Endodermal cell (in vitro differentiated cells): ENCODE results near the gene TNS2. TPM values are rescaled to one million over a fixed set of nuclear protein-coding genes. Genes with fewer than 3 reads are reported as not detected.

ENCODE experiments used
- DNase-seq: peaks from one replicate; pipeline ENCODE4 v3.0.0-alpha.2; 2017
- H3K27ac ChIP-seq: 2 replicates; pipeline ENCODE4 v1.5.1; 2013; ENCODE audit warnings: mild to moderate bottlenecking, low read depth, low read length, moderate library complexity
- H3K27me3 ChIP-seq: 2 replicates; pipeline ENCODE4 v1.6.1; 2013; ENCODE audit warnings: mild to moderate bottlenecking, low read length, moderate library complexity; ENCODE audit not compliant: insufficient read depth, control insufficient read depth, poor library complexity, severe bottlenecking
- H3K36me3 ChIP-seq: 2 replicates; pipeline ENCODE4 v1.7.0; 2013; ENCODE audit warnings: mild to moderate bottlenecking, low read length, moderate library complexity; ENCODE audit not compliant: control insufficient read depth, insufficient read depth
- H3K4me1 ChIP-seq: one replicate; pipeline ENCODE4 v1.7.0; 2013; ENCODE audit warnings: low read length; ENCODE audit not compliant: control insufficient read depth, insufficient read depth
- H3K4me3 ChIP-seq: 2 replicates; pipeline ENCODE4 v1.5.1; 2013; ENCODE audit warnings: mild to moderate bottlenecking, low read length, moderate library complexity
- H3K9ac ChIP-seq: 2 replicates; pipeline ENCODE4 v1.6.1; 2013; ENCODE audit warnings: mild to moderate bottlenecking, low read length, moderate library complexity; ENCODE audit not compliant: poor library complexity, severe bottlenecking; ENCODE audit errors: extremely low read depth
- H3K9me3 ChIP-seq: 2 replicates; pipeline ENCODE4 v1.6.1; 2013; ENCODE audit warnings: mild to moderate bottlenecking, low read length, moderate library complexity; ENCODE audit not compliant: control insufficient read depth
- H3K27ac Mint-ChIP-seq: 2 replicates; pipeline ENCODE4 v1.8.0; 2020; ENCODE audit warnings: mixed read lengths
- H3K27me3 Mint-ChIP-seq: 2 replicates; pipeline ENCODE4 v1.8.0; 2021; ENCODE audit warnings: mild to moderate bottlenecking, mixed read lengths; ENCODE audit not compliant: insufficient read depth
- H3K36me3 Mint-ChIP-seq: 2 replicates; pipeline ENCODE4 v1.8.0; 2020; ENCODE audit warnings: low read depth, mixed read lengths
- H3K4me1 Mint-ChIP-seq: 2 replicates; pipeline ENCODE4 v1.8.0; 2020; ENCODE audit warnings: mixed read lengths
- H3K4me3 Mint-ChIP-seq: 2 replicates; pipeline ENCODE4 v1.8.0; 2020; ENCODE audit warnings: mild to moderate bottlenecking, moderate library complexity, mixed read lengths
- H3K9me3 Mint-ChIP-seq: 2 replicates; pipeline ENCODE4 v1.8.0; 2020; ENCODE audit warnings: mild to moderate bottlenecking, mixed read lengths
- WGBS, 2 experiments: methylation state at CpG; one replicate each; pipeline versions ENCODE4 v1.1.5 to v1.1.7; 2013; ENCODE audit warnings: missing lambda C conversion rate in 2 of 2, mixed read lengths in 1 of 2; ENCODE audit not compliant: insufficient coverage in 1 of 2, insufficient read length in 1 of 2; 5-methylcytosine and 5-hydroxymethylcytosine counted together
- total RNA-seq, 2 donors: library from RNA; stranded (reverse); fragmentation: NEBNext Ultra II Directional in 1 of 2; extraction: Animal tissue kit (Norgen Biotek cat#: 25700) in 1 of 2; gene quantifications; 2 replicates in 1 of 2; 3 replicates in 1 of 2; pipeline ENCODE4 v1.2.1, GENCODE V29; 2021
- TF ChIP-seq, protein P1 (sequence below): fragments of 200-600 bp; sonication (generic); conservative IDR thresholded peaks from 2 replicates; pipeline ENCODE4 v1.5.0; 2021; ENCODE audit warnings: antibody characterized with exemption, mild to moderate bottlenecking

TNS2 gene
- total RNA-seq, 2 donors from 2014 or later = 10.2 to 12.6 TPM

DNA sequence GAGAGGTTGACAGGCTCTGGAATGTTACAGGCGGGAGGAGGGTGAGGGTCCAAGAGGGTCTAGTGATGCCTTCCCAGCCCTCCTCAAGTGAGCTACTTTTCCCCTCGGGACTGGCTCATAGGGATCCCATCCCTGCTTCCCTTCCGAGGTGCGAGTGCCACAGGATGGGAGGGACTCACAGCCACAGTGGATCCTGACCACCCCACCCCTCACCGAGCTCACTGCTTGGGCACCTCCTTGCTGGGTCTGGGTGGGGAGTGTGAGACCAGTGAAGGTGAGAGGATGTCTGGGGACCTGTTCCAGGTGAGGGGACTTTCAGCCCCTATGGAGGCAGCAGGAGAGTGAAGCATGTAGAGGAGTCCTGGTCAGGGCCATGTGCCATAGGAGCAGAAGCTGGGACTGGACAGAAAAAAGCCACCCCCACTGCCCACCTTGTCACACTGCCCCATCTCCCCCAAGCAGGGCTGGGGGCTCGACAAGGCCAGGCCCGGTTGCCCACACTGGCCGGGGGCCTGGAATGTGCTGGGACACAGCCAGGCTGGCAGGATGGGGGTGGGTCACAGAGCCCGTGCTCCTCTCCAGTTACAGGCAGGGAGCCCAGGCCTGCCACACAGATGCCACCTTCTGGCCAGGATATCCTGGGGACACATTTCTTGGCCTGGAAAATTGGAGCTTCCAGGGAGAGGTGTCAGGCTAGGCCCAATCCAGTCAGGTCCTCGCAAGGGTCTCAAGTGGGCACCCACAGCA is 1.7 kb upstream of the TNS2 start:
- H3K36me3 ChIP-seq = peaks cover 9% of the 10 kb centered on the region
- no peaks in the 10 kb centered on the region for H3K9me3 ChIP-seq
- WGBS, 2 experiments = 41 to 50% methylated on average over 1 to 10 of the region's 10 CpGs
- Mint-ChIP-seq H3K27me3 (peaks cover 17% of the 10 kb centered on the region), H3K4me1 (peaks cover 53% of the 10 kb centered on the region), H3K4me3 (peak overlapping the region; percentile 44), H3K27ac (peak overlapping the region; percentile 89), H3K9me3 (no peaks in the 10 kb centered on the region), H3K36me3 (peaks cover 5% of the 10 kb centered on the region)
- no peaks in the 10 kb centered on the region for H3K27me3 ChIP-seq
- no peak overlapping the region for H3K9ac ChIP-seq
- peak; percentile 93 for DNase-seq
- peaks cover 39% of the 10 kb centered on the region for H3K4me1 ChIP-seq
- no peak overlapping the region for H3K4me3 ChIP-seq
- TF ChIP-seq, protein P1, sequence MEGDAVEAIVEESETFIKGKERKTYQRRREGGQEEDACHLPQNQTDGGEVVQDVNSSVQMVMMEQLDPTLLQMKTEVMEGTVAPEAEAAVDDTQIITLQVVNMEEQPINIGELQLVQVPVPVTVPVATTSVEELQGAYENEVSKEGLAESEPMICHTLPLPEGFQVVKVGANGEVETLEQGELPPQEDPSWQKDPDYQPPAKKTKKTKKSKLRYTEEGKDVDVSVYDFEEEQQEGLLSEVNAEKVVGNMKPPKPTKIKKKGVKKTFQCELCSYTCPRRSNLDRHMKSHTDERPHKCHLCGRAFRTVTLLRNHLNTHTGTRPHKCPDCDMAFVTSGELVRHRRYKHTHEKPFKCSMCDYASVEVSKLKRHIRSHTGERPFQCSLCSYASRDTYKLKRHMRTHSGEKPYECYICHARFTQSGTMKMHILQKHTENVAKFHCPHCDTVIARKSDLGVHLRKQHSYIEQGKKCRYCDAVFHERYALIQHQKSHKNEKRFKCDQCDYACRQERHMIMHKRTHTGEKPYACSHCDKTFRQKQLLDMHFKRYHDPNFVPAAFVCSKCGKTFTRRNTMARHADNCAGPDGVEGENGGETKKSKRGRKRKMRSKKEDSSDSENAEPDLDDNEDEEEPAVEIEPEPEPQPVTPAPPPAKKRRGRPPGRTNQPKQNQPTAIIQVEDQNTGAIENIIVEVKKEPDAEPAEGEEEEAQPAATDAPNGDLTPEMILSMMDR = peak; percentile 23
- H3K27ac ChIP-seq = peak overlapping the region; percentile 62

DNA sequence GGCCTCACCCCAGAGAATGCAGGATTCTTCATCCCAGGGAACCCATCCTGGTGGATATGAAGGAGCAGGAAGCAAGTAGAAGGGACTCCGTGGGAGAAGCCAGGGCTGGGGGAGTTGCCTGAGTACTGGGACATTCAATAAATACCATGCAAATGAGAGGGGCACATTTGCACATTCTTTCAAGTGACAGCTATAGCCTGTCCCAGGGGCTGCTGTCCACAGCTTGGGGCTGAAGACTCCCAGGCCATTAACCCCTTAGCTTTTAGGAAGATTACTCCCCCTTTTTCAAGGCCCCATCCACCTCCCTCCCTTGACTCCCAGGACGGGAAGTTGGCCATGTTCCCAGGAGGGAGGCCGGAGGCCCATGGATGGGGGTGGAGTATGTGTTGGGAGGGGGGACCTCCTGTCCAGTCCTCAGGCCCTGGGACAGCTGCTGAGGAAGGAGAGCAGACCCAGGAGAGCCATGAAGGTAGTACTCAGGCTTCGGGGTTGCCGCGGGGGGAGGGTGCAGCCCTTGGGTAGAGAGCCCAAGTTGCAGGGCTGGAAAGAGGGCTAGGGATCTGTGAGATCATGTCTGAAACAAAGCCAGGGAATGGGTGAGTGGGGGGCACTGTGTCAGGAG is 974 bp upstream of the TNS2 start:
- peak overlapping the region; percentile 62 for H3K27ac ChIP-seq
- WGBS, 2 experiments = 18 to 31% methylated on average over 4 to 6 of the region's 6 CpGs
- Mint-ChIP-seq H3K4me3 (peak overlapping the region; percentile 44), H3K9me3 (no peaks in the 10 kb centered on the region), H3K27ac (peak overlapping the region; percentile 84), H3K36me3 (peaks cover 5% of the 10 kb centered on the region), H3K4me1 (peaks cover 54% of the 10 kb centered on the region), H3K27me3 (peaks cover 17% of the 10 kb centered on the region)
- H3K27me3 ChIP-seq = no peaks in the 10 kb centered on the region
- H3K4me3 ChIP-seq = peak overlapping the region; percentile 80
- DNase-seq = peak; percentile 93
- H3K36me3 ChIP-seq = peaks cover 9% of the 10 kb centered on the region
- peaks cover 39% of the 10 kb centered on the region for H3K4me1 ChIP-seq
- no peaks in the 10 kb centered on the region for H3K9me3 ChIP-seq
- TF ChIP-seq, protein P1 = no peak
- no peak overlapping the region for H3K9ac ChIP-seq

DNA sequence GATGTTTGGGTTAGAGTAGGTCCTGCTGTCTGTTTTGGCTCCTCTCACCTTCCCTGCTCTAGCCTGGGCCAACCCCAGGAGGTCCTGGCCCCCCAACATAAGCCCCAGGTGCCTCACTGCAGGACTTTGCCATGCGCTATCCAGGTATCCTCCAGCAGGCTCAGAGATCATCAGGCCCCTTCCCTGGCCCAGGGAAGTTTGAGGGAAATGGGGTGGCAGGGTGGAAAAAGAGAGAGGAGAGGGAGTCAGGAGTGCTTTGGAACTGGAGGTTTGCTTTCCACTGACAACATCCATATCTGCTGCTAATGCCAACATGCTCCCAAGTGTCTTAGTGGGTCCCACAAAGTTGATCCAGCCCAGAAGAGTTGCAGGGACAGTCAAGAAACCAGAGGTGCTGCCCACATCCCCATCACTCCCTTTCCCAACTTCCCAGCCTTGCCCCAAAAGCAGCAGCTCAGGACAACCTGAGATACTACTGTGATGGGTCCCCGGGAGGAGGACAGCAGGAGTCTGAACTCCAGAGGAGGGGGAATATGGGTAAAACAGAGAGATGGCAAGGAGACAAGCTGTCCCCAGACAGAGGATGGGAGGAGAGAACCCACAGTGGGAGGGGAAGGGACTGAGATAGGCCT is 677 bp downstream of the TNS2 start:
- Mint-ChIP-seq H3K4me3 (peak overlapping the region; percentile 44), H3K27me3 (peaks cover 3% of the 10 kb centered on the region), H3K27ac (peak overlapping the region; percentile 41), H3K4me1 (peaks cover 44% of the 10 kb centered on the region), H3K36me3 (peaks cover 5% of the 10 kb centered on the region), H3K9me3 (no peaks in the 10 kb centered on the region)
- no peaks in the 10 kb centered on the region for H3K27me3 ChIP-seq
- H3K36me3 ChIP-seq = peaks cover 16% of the 10 kb centered on the region
- peaks cover 32% of the 10 kb centered on the region for H3K4me1 ChIP-seq
- peak; percentile 63 for DNase-seq
- WGBS, 2 experiments = 76 to 79% methylated on average over 2 of the region's 2 CpGs
- TF ChIP-seq, protein P1 = no peak
- H3K9me3 ChIP-seq = no peaks in the 10 kb centered on the region
- peak overlapping the region; percentile 80 for H3K4me3 ChIP-seq
- peak overlapping the region; percentile 51 for H3K9ac ChIP-seq
- H3K27ac ChIP-seq = no peak overlapping the region
